B cell (primary cell): ENCODE data around the gene KCNIP2. TPM values are rescaled to one million over a fixed set of nuclear protein-coding genes. Genes with fewer than 3 reads are reported as not detected.

Experiments
- ATAC-seq: fragments of 200-7000 bp; cut with Tn5 transposase; one replicate; pipeline ENCODE4 v1.10.0; 2021; ENCODE audit warnings: low read depth, mild to moderate bottlenecking, moderate number of reproducible peaks, moderate library complexity
- CTCF ChIA-PET: fragments of 350-600 bp; sonication (Branson Sonifier 250); formaldehyde crosslinking; loops from one replicate; lab custom pipeline; 2021; ENCODE audit warnings: antibody characterized with exemption, inconsistent platforms; lab: Charles Lee
- POLR2A ChIA-PET: fragments of 350-600 bp; sonication (Branson Sonifier 250); formaldehyde crosslinking; loops from one replicate; lab custom pipeline; 2021; ENCODE audit warnings: antibody characterized with exemption; lab: Charles Lee
- DNase-seq: peaks from one replicate; pipeline ENCODE4 v3.0.0; 2013
- H2AFZ ChIP-seq: 2 replicates; pipeline ENCODE4 v1.6.1; 2012; ENCODE audit warnings: mild to moderate bottlenecking, low read depth, low read length; ENCODE audit not compliant: insufficient read depth, poor library complexity, severe bottlenecking
- H3K27ac ChIP-seq, 2 donors: 1 replicate in 1 of 2; 2 replicates in 1 of 2; pipeline ENCODE4 v1.5.1; 2012 to 2013; ENCODE audit warnings: low read length in 2 of 2, mild to moderate bottlenecking in 2 of 2, moderate library complexity in 1 of 2
- H3K27me3 ChIP-seq, 4 experiments: fragments of 200-600 bp in 1 of 4; sonication (generic) in 1 of 4; replicated peaks in 1 of 4; 1 replicate in 2 of 4; 2 replicates in 2 of 4; pipeline versions ENCODE4 v1.6.1 to v1.7.0; 2013 to 2016; ENCODE audit warnings: low read length in 3 of 4, mild to moderate bottlenecking in 2 of 4, mixed read lengths in 1 of 4, moderate library complexity in 1 of 4; ENCODE audit not compliant: insufficient read depth in 4 of 4, control insufficient read depth in 3 of 4; ENCODE audit errors: control extremely low read depth in 1 of 4
- H3K36me3 ChIP-seq, 2 experiments: replicated peaks in 1 of 2; 1 replicate in 1 of 2; 2 replicates in 1 of 2; pipeline versions ENCODE4 v1.6.1 to v1.7.1; 2013; ENCODE audit warnings: low read length in 1 of 2; ENCODE audit not compliant: insufficient read depth in 2 of 2, control insufficient read depth in 1 of 2; ENCODE audit errors: control extremely low read depth in 1 of 2, extremely low read depth in 1 of 2
- H3K4me1 ChIP-seq, 2 donors: fragments of 200-600 bp in 1 of 2; sonication (generic) in 1 of 2; 1 replicate in 1 of 2; 2 replicates in 1 of 2; pipeline versions ENCODE4 v1.5.1 to v1.6.1; 2013 to 2017; ENCODE audit warnings: low read length in 2 of 2; ENCODE audit not compliant: control insufficient read depth in 2 of 2, insufficient read depth in 2 of 2
- H3K4me2 ChIP-seq: replicated peaks from 2 replicates; pipeline ENCODE3; 2012; ENCODE audit warnings: mild to moderate bottlenecking, low read depth, low read length; ENCODE audit not compliant: poor library complexity, severe bottlenecking
- H3K4me3 ChIP-seq, 5 experiments: fragments of 200-600 bp in 1 of 5; sonication (generic) in 1 of 5; 1 replicate in 3 of 5; 2 replicates in 2 of 5; pipeline versions ENCODE4 v1.5.1 to v1.7.0; 2011 to 2016; ENCODE audit warnings: low read length in 4 of 5, mild to moderate bottlenecking in 4 of 5, low read depth in 2 of 5, control low read depth in 1 of 5, moderate library complexity in 1 of 5; ENCODE audit not compliant: insufficient read depth in 1 of 5; ENCODE audit errors: control extremely low read depth in 1 of 5, extremely low read depth in 1 of 5
- H3K79me2 ChIP-seq: fragments of 200-600 bp; sonication (generic); one replicate; pipeline ENCODE4 v1.6.0; 2016; ENCODE audit warnings: low read length; ENCODE audit not compliant: control insufficient read depth, insufficient read depth
- H3K9ac ChIP-seq: fragments of 200-600 bp; sonication (generic); 2 replicates; pipeline ENCODE4 v1.6.1; 2017; ENCODE audit warnings: mild to moderate bottlenecking, low read length, moderate library complexity
- H3K9me3 ChIP-seq, 3 donors: one replicate each; pipeline versions ENCODE4 v1.6.1 to v1.7.1; 2013; ENCODE audit warnings: low read length in 2 of 3; ENCODE audit not compliant: control insufficient read depth in 2 of 3, insufficient read depth in 1 of 3; ENCODE audit errors: control extremely low read depth in 1 of 3
- H4K20me1 ChIP-seq: 2 replicates; pipeline ENCODE4 v1.6.0; 2012; ENCODE audit warnings: mild to moderate bottlenecking, low read length; ENCODE audit not compliant: insufficient read depth, control insufficient read depth, poor library complexity, severe bottlenecking
- H3K27ac Mint-ChIP-seq: one replicate; pipeline ENCODE4 v1.8.0; 2021; ENCODE audit warnings: mixed read lengths
- H3K27me3 Mint-ChIP-seq: one replicate; pipeline ENCODE4 v1.8.0; 2021; ENCODE audit warnings: mixed read lengths
- H3K4me1 Mint-ChIP-seq: one replicate; pipeline ENCODE4 v1.8.0; 2021; ENCODE audit warnings: mixed read lengths
- H3K4me3 Mint-ChIP-seq: one replicate; pipeline ENCODE4 v1.8.0; 2021; ENCODE audit warnings: mixed read lengths
- H3K9me3 Mint-ChIP-seq: one replicate; pipeline ENCODE4 v1.8.0; 2022; ENCODE audit warnings: mixed read lengths; ENCODE audit not compliant: insufficient read depth
- EZH2 ChIP-seq: IDR thresholded peaks from 2 replicates; pipeline ENCODE4 v1.6.1; 2012; ENCODE audit warnings: borderline replicate concordance, low read depth, mild to moderate bottlenecking, moderate library complexity, low read length; ENCODE audit not compliant: insufficient read depth, poor library complexity, severe bottlenecking
- WGBS: methylation state at CpG from one replicate; pipeline ENCODE4 v1.1.5; 2013; ENCODE audit warnings: missing lambda C conversion rate; ENCODE audit not compliant: insufficient coverage; 5-methylcytosine and 5-hydroxymethylcytosine counted together
- intact Hi-C: fragments of 100-400 bp; cut with micrococcal nuclease; formaldehyde crosslinking; loops from one replicate; pipeline ENCODE4 v1.10.0; 2022
- polyA plus RNA-seq: library from polyadenylated mRNA; depleted of rRNA; stranded (reverse); fragments of >200 nt; gene quantifications from 2 replicates; pipeline ENCODE4 v1.2.3, GENCODE V29; 2012
- total RNA-seq, 2 donors: library from RNA; stranded (reverse); fragments of 120-200 nt in 1 of 2; gene quantifications; 1 replicate in 1 of 2; 2 replicates in 1 of 2; pipeline versions ENCODE4 v1.2.3 to v1.2.4, GENCODE V29; 2013 to 2022
- TF ChIP-seq, protein P1 (sequence below): fragments of 200-600 bp; IDR thresholded peaks from one replicate; pipeline ENCODE4 v1.8.0; 2022; ENCODE audit warnings: antibody characterized with exemption, mild to moderate bottlenecking

The KCNIP2 gene
- total and polyA plus RNA-seq, 2 donors (not counting 1 experiment from before 2014, with no cell fraction given): 3.5 to 34.7 TPM

DNA sequence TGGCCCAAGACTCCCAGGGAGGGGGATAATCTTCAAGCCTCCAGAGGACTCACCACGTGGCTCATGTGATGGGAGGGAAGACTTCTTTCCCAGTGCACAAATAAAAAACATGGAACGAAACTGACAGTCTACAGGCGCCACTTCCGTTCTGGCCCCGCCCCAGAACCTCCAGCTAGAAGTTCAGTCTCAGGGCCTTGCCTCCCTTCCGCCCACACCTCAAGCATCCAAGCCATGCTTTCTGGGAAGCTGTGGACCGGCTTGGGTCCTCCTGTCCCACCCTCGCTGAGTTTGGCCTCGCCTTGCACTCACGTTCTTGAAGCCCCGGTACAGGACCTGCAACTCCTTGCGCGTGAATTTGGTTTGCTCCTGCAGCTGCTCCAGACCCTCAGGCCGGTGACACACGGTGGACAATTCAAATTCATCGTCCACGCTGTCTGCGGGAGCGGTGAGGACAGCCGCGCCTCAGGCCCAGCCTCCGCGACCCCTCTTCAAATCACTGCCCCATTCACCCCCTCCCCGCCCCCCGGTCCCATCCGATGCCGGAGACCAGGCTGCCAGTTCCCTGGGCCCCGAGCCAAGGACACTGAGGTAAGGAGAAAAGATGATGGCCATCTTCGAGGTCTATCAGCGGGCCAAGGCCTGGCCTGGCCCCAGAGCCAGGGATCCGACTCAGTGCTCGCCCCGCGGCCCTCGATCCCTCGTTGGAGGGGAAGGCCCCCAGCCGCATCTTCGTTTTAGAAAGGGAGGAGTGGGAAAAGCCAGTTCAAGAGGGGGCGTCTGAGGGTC lies 14.6 kb downstream of the KCNIP2 start:
- H3K27ac ChIP-seq: peak overlapping the region in 1 of 2 donors; percentile 26

More for the DNA sequence above, 14.6 kb downstream of the KCNIP2 start:
- no peak for ATAC-seq
- H3K4me3 ChIP-seq: peak overlapping the region in 1 of 5 experiments; percentile 32
- H4K20me1 ChIP-seq: peaks cover 21% of the 10 kb centered on the region
- no peaks in the 10 kb centered on the region for H3K27me3 ChIP-seq
- Mint-ChIP-seq H3K4me3 (peak overlapping the region; percentile 23), H3K9me3 (no peaks in the 10 kb centered on the region), H3K27me3 (no peaks in the 10 kb centered on the region), H3K4me1 (peaks cover 36% of the 10 kb centered on the region), H3K27ac (peak overlapping the region; percentile 37)
- intact Hi-C loops: no loop called here
- TF ChIP-seq, protein P1, sequence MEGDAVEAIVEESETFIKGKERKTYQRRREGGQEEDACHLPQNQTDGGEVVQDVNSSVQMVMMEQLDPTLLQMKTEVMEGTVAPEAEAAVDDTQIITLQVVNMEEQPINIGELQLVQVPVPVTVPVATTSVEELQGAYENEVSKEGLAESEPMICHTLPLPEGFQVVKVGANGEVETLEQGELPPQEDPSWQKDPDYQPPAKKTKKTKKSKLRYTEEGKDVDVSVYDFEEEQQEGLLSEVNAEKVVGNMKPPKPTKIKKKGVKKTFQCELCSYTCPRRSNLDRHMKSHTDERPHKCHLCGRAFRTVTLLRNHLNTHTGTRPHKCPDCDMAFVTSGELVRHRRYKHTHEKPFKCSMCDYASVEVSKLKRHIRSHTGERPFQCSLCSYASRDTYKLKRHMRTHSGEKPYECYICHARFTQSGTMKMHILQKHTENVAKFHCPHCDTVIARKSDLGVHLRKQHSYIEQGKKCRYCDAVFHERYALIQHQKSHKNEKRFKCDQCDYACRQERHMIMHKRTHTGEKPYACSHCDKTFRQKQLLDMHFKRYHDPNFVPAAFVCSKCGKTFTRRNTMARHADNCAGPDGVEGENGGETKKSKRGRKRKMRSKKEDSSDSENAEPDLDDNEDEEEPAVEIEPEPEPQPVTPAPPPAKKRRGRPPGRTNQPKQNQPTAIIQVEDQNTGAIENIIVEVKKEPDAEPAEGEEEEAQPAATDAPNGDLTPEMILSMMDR: no peak
- TF ChIP-seq EZH2: no peak
- H3K4me1 ChIP-seq: peaks cover 22 to 42% of the 10 kb centered on the region in 2 donors
- POLR2A ChIA-PET: interaction anchor here (1.5 to 7.1 kb wide), 2 partner anchors 7 to 12 kb away, joined by 5 to 102 read pairs; partner anchors contain the start of gene OGA
- H2AFZ ChIP-seq: no peak overlapping the region
- H3K36me3 ChIP-seq: peaks cover 2 to 14% of the 10 kb centered on the region in 2 experiments
- no peaks in the 10 kb centered on the region for H3K9me3 ChIP-seq
- H3K4me2 ChIP-seq: peak overlapping the region; percentile 91
- peak overlapping the region; percentile 17 for H3K9ac ChIP-seq
- DNase-seq: no peak
- 76% methylated on average over 24 of the region's 39 CpGs for WGBS
- H3K79me2 ChIP-seq: peaks cover 23% of the 10 kb centered on the region
- CTCF ChIA-PET: interaction anchor here (1.1 to 6.4 kb wide), 3 partner anchors 12 to 244 kb away, joined by 3 to 51 read pairs (median 3); partner anchors contain the start of gene KCNIP2
